ENCODE data around the gene PITPNC1. TPM values are rescaled to one million over a fixed set of nuclear protein-coding genes. Genes with fewer than 3 reads are reported as not detected.
A peak's percentile ranks its signal among the peaks of the same experiment; 100 is the strongest.

Gene PITPNC1
- total RNA-seq, 1 experiment from 2014 or later, result 23.1 TPM

- no peak overlapping the region for H3K9ac ChIP-seq (ENCODE audit: low read length)
- H3K9me3 ChIP-seq (ENCODE audit: low read length), result 0 out of 2 replicates have a peak, but pooled peaks cover 3% of the 10 kb centered on the region
- no peaks in the 10 kb centered on the region for H3K4me1 ChIP-seq (ENCODE audit: insufficient read depth, low read length)
- POLR2A ChIA-PET (ENCODE audit: unreplicated experiment), result no interaction called here
- H3K36me3 ChIP-seq (ENCODE audit: low read depth, low read length), result no peaks in the 10 kb centered on the region
- no peaks in the 10 kb centered on the region for H4K20me1 ChIP-seq (ENCODE audit: low read length)
- BruUV-seq (replicated peaks), result no TSS peak
- no peak overlapping the region for H3K4me2 ChIP-seq (ENCODE audit: low read length)
- no peaks in the 10 kb centered on the region for H3K9me2 ChIP-seq (replicated peaks; ENCODE audit: low read length)
- TF ChIP-seq EZH2phosphoT487 (IDR thresholded peaks at IDR 0.05; ENCODE audit: borderline replicate concordance, low read length), result no peak
- H3K27ac ChIP-seq (ENCODE audit: low read length), result no peak overlapping the region
- H3K79me2 ChIP-seq (ENCODE audit: low read length), result no peaks in the 10 kb centered on the region
- H3F3A ChIP-seq (ENCODE audit: low read length, unreplicated experiment), result no peaks in the 10 kb centered on the region
- intact Hi-C loops (cut with micrococcal nuclease), result no loop called here
- ATAC-seq (no peak), DNase-seq (no peak)
- H3K4me3 ChIP-seq (ENCODE audit: low read length), result no peak overlapping the region
- no peak overlapping the region for H2AFZ ChIP-seq (ENCODE audit: low read length)
- H3K27me3 ChIP-seq (ENCODE audit: low read length), result no peaks in the 10 kb centered on the region
- CTCF ChIA-PET, result no interaction called here
Observed at GRCh38 chr17:67658265-67658664, 281.2 kb downstream of the PITPNC1 start.

GRCh38 chr17:67659028-67659427 is 281.9 kb downstream of the PITPNC1 start:
- CTCF ChIA-PET, result no interaction called here
- Histone ChIP-seq H3K79me2 (ENCODE audit: low read length) (no peaks in the 10 kb centered on the region), H3K4me3 (ENCODE audit: low read length) (no peak overlapping the region), H3K9ac (ENCODE audit: low read length) (no peak overlapping the region), H3K36me3 (ENCODE audit: low read depth, low read length) (no peaks in the 10 kb centered on the region), H3K27me3 (ENCODE audit: low read length) (no peaks in the 10 kb centered on the region), H2AFZ (ENCODE audit: low read length) (no peak overlapping the region), H3K9me3 (ENCODE audit: low read length) (0 out of 2 replicates have a peak, but pooled peaks cover 3% of the 10 kb centered on the region), H3K9me2 (replicated peaks; ENCODE audit: low read length) (no peaks in the 10 kb centered on the region), H3F3A (ENCODE audit: low read length, unreplicated experiment) (no peaks in the 10 kb centered on the region), H3K4me1 (ENCODE audit: insufficient read depth, low read length) (no peaks in the 10 kb centered on the region), H4K20me1 (ENCODE audit: low read length) (no peaks in the 10 kb centered on the region), H3K27ac (ENCODE audit: low read length) (no peak overlapping the region), H3K4me2 (ENCODE audit: low read length) (no peak overlapping the region)
- no peak for DNase-seq
- TF ChIP-seq EZH2phosphoT487 (IDR thresholded peaks at IDR 0.05; ENCODE audit: borderline replicate concordance, low read length) (no peak), EZH2 (IDR thresholded peaks at IDR 0.05; ENCODE audit: low read length, unreplicated experiment) (no peak), CTCF (conservative IDR thresholded peaks at IDR 0.05; ENCODE audit: low read depth, low read length) (no peak)
- intact Hi-C loops (cut with micrococcal nuclease), result no loop called here
- POLR2A ChIA-PET (ENCODE audit: unreplicated experiment), result no interaction called here
- BruUV-seq (replicated peaks), result no TSS peak
- ATAC-seq, result no peak

GRCh38 chr17:67662712-67663111 is 285.6 kb downstream of the PITPNC1 start:
- no peak overlapping the region for H3K9ac ChIP-seq (ENCODE audit: low read length)
- H4K20me1 ChIP-seq (ENCODE audit: low read length), result no peaks in the 10 kb centered on the region
- BruUV-seq (replicated peaks), result no TSS peak
- H3K27ac ChIP-seq (ENCODE audit: low read length), result no peak overlapping the region
- H3K9me2 ChIP-seq (replicated peaks; ENCODE audit: low read length), result no peaks in the 10 kb centered on the region
- no peaks in the 10 kb centered on the region for H3K27me3 ChIP-seq (ENCODE audit: low read length)
- TF ChIP-seq EZH2 (IDR thresholded peaks at IDR 0.05; ENCODE audit: low read length, unreplicated experiment), result no peak
- no peak for TF ChIP-seq EZH2phosphoT487 (IDR thresholded peaks at IDR 0.05; ENCODE audit: borderline replicate concordance, low read length)
- POLR2A ChIA-PET (ENCODE audit: unreplicated experiment), result no interaction called here
- no peaks in the 10 kb centered on the region for H3K36me3 ChIP-seq (ENCODE audit: low read depth, low read length)
- no peaks in the 10 kb centered on the region for H3F3A ChIP-seq (ENCODE audit: low read length, unreplicated experiment)
- no peak overlapping the region for H2AFZ ChIP-seq (ENCODE audit: low read length)
- ATAC-seq (no peak), DNase-seq (no peak)
- H3K4me2 ChIP-seq (ENCODE audit: low read length), result no peak overlapping the region
- H3K4me1 ChIP-seq (ENCODE audit: insufficient read depth, low read length), result no peaks in the 10 kb centered on the region
- H3K79me2 ChIP-seq (ENCODE audit: low read length), result no peaks in the 10 kb centered on the region
- H3K4me3 ChIP-seq (ENCODE audit: low read length), result no peak overlapping the region
- intact Hi-C loops (cut with micrococcal nuclease), result no loop called here
- H3K9me3 ChIP-seq (ENCODE audit: low read length), result 0 out of 2 replicates have a peak, but pooled peaks cover 3% of the 10 kb centered on the region
- CTCF ChIA-PET, result no interaction called here

- no peak overlapping the region for H3K4me2 ChIP-seq (ENCODE audit: low read length)
- 0 out of 2 replicates have a peak, but pooled peaks cover 3% of the 10 kb centered on the region for H3K9me3 ChIP-seq (ENCODE audit: low read length)
- H3K9ac ChIP-seq (ENCODE audit: low read length), result no peak overlapping the region
- intact Hi-C loops (cut with micrococcal nuclease), result no loop called here
- ATAC-seq, result no peak
- no peaks in the 10 kb centered on the region for H3K4me1 ChIP-seq (ENCODE audit: insufficient read depth, low read length)
- no TSS peak for BruUV-seq (replicated peaks)
- H3K9me2 ChIP-seq (replicated peaks; ENCODE audit: low read length), result no peaks in the 10 kb centered on the region
- no peaks in the 10 kb centered on the region for H3K27me3 ChIP-seq (ENCODE audit: low read length)
- H3K36me3 ChIP-seq (ENCODE audit: low read depth, low read length), result no peaks in the 10 kb centered on the region
- no peaks in the 10 kb centered on the region for H4K20me1 ChIP-seq (ENCODE audit: low read length)
- no peak for DNase-seq
- ChIA-PET POLR2A (ENCODE audit: unreplicated experiment) (interaction anchor here (0.6 kb wide), 1 partner anchor 284 kb away, joined by 4 read pairs; no protein-coding TSS in a partner anchor), CTCF (no interaction called here)
- no peak overlapping the region for H3K4me3 ChIP-seq (ENCODE audit: low read length)
- H3K79me2 ChIP-seq (ENCODE audit: low read length), result no peaks in the 10 kb centered on the region
- H2AFZ ChIP-seq (ENCODE audit: low read length), result no peak overlapping the region
- TF ChIP-seq CTCF (conservative IDR thresholded peaks at IDR 0.05; ENCODE audit: low read depth, low read length) (0 out of 2 replicates have a peak, but pooled peaks have one; percentile 34), EZH2 (IDR thresholded peaks at IDR 0.05; ENCODE audit: low read length, unreplicated experiment) (no peak)
- H3F3A ChIP-seq (ENCODE audit: low read length, unreplicated experiment), result no peaks in the 10 kb centered on the region
- no peak overlapping the region for H3K27ac ChIP-seq (ENCODE audit: low read length)
Observed at GRCh38 chr17:67663457-67663856, 286.4 kb downstream of the PITPNC1 start.

Measured in PC-3 (cell line).